Measurements from ENCODE around the gene GIGYF2.

GIGYF2 gene

DNA sequence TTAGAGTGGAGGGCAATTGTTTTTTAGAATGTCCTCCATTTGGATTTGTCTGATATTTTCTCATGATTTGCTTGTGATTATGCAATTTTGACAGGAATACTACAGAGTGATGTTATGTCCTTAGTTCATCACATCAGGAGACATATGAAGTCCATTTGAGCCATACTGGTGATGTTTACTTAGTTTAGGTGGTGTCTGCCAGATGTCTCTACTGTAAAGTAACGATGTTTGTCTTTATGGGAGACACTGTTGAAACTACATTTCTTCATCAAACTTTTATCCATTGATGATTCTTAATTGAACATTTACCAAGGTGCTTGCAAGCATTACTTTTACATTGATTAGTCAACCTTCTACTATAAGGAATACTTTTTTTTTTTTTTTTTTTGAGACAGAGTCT lies 168.0 kb downstream of the GIGYF2 start:
- no peak for DNase-seq (ENCODE audit: low spot score)

DNA sequence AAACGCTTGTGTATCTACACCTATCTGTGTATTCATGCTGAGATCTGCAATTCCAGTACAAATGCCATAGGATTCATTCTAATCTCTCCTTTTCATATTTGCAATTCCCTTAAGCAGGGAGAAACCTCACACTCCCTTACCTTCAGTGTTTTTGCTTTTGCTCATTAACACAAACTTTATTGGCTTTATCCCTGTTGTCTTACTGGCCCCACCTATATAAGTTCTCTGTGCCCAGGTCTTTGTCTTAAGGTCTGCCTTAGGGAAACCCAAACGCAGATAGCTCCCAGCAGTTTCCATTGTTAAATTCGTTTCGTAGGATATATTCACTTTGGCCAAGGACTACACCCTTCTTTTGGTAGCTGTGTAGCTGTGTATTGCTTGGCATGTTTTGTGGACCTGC lies 169.0 kb downstream of the GIGYF2 start:
- DNase-seq (ENCODE audit: low spot score): no peak

DNA sequence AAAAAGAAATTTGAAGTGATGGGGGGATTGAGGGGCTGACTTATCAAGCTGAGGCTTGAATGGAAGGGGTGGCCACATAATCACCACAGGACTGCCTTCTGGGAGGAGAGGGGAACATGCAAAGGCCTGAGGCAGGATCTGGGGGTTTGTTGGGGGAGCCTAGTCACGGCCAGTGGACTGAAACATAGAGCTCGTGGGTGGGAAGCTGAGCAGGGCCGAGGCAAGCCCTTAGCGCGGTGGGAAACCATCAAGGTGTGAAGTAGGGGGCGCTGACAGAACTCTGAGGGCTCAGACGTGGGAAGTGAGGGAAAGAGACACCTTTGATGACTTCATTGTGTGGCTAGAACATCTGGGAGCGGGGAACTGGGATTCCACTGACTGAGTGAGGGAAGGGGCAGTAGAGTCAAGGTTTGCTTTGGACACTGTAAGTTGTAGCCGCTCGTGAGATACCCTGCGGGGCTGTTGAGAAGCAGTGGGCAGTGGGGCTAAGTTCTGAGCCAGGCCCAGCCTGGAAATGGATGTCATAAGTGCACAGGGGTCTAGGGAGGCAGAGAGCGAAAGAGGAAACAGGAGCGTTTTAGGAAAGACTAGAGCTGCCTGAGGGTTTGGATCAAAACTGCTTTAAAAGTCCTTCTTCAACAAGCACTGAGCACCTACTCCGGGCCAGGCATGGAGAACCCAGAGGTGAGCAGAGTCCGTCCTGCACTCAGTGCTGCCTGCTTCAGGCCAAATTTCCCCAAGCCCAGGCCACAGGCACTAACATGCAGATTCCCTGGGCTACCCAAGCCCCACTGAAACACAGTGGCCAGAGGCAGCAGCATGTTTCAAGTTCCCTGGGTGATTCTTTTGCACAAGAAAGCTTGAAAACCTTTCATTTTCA lies 172.2 kb downstream of the GIGYF2 start:
- no peak for DNase-seq (ENCODE audit: low spot score)

GRCh38 chr2:232870018-232870765 lies 173.1 kb downstream of the GIGYF2 start, which contains the start of gene SNORC:
Gene SNORC (plus strand): TSS chr2:232870264. CDS start chr2:232870342, 78 bp downstream.
- DNase-seq (ENCODE audit: low spot score): no peak

DNA sequence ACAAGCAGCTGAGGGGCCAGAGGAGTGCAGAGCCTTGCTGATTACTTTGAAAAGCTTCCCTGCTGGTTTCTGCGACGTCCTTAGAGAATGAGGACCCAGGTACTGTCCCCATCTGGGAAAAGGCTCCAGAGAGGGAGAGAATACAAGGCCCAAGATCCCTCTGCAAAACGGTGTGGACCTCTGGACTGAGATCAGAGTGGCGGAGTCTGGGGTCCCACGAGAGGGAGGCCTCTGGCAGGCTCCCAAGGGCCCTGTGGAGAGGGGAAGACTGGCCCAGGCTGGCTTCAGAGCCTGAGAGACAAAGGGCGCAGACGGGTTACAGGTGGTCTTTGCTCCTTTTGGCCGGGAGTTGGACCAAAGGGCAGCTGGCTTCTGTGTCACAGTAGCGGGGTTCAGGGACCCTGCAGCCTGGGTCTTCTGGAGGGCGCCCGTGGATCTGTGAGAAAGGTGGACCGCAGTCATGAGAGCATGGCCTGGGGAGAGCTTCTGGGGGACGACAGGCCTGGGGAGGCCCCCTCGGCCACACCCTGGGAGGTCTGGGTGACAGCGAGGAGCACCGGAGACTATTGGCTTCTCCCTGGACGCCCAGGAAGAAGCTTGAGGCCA lies 173.7 kb downstream of the GIGYF2 start:
- DNase-seq (ENCODE audit: low spot score): no peak

GRCh38 chr2:232871418-232871834 lies 174.3 kb downstream of the GIGYF2 start:
- no peak for DNase-seq (ENCODE audit: low spot score)

DNA sequence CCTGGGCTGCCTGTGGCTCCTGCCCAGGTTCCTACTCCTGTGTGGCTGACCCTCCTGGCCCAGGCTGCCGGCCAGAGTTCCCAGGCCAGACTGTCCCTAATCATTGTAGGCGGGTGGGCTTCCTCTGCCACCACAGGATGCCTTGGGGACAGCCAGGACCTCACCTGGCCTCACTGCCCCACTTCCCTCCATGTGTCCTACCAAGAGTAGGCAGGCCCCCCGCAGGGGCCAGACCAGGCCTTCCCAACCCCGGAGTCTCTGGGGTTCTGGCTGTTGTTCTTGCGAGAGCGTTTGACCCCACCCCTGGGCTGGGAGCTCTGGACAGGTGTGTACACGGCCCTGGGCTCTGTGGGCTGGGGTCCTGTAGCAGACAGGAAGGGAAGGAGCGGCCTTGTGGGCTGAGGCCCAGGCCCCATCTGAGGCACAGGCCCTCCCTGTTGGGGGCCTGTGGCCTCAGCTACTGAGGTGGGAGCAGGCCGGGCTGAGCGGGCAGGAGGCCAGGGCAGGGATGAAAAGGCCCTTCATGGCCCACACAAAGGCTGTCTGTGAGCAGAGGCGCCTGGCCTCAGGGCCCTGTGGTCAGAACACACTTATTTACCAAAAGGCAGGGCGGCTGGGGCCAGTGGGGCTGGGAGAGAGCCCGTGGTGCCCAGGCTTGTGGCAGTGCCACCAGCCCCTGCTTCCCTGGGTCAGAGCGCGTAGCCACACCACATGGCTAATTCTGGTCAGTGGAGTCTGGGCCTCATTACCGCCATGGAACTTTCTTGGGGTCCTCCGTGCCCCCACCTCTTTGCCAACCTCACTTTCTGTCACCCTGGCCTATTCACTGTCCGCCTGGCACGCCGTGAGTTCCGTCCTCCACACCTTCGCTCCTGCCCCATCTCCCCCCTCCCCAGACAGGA lies 175.0 kb downstream of the GIGYF2 start:
- DNase-seq (ENCODE audit: low spot score): peak; percentile 74

- no peak for DNase-seq (ENCODE audit: low spot score)
Observed at GRCh38 chr2:232872826-232873225, 175.7 kb downstream of the GIGYF2 start.

DNA sequence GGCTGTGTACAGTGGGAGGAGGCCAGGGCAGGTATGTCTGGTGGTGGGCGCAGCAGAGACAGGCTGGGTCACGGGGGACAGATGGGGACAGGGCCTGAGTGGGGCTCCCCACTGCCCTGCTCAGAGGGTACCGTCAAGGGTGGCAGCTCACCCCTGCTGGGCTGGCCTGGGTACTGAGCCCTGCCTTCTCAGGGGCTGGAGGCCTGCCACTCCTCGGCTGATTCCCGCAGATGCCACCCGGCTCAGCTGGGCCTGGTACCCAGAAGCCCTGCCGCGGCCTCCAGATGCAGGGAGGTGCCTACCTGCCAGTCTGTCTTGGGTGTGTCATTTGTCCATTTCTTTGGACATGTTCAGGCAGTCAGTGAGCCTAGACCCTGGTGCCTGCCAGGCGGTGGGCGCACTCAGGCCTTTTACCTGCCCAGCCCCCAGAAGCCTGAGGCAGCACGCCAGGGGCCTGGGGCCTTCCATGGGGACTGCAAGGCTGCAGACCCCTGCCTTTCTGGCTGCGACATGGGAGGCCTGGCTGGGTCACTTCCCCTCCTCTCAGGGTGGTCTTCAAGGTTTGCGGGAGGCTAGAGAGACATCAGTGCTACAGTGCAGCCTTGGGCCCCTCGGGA lies 176.3 kb downstream of the GIGYF2 start:
- no peak for DNase-seq (ENCODE audit: low spot score)

DNA sequence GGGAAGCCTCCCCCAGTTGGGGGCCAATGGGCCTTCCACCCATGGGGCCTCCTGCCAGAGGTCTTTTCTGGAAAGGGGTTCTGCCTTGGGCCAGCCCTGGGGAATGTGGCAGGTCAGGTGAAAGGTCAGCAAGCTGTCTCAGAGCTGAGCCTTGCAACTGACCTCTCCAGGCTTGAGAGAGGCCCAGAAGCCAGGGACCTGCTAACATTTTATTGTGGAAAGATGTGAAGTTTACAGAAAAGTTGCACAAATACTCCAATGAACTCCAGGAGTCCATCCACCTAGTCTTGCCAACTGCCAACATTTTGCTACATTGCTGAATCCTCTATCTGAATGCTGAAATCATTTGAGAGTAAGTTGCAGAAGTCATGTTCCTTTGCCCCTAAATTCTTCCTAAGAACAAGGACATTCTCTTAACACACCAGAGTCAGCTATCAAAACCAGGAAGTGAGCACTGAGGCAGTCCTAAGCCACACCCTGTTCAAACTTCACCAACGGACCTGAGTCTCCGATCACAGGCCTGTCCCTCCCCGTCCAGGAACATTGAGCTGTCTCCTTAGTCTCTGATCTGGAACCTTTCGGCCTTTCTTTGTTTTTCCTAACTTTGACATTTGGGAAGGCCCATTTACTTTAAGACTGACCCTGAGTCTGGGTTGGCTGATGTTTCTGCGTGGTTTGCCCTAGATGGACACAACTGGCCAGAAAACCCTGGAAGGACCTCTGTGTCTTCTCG lies 176.9 kb downstream of the GIGYF2 start:
- no peak for DNase-seq (ENCODE audit: low spot score)

- DNase-seq (ENCODE audit: low spot score): no peak
Observed at GRCh38 chr2:232874677-232875223, 177.6 kb downstream of the GIGYF2 start.

GRCh38 chr2:232875256-232876121 lies 178.4 kb downstream of the GIGYF2 start:
- DNase-seq (ENCODE audit: low spot score): no peak

GRCh38 chr2:232876161-232876977 lies 179.2 kb downstream of the GIGYF2 start:
- DNase-seq (ENCODE audit: low spot score): no peak

GRCh38 chr2:232876978-232877441 lies 179.9 kb downstream of the GIGYF2 start:
- DNase-seq (ENCODE audit: low spot score): no peak

GRCh38 chr2:232877940-232878511 lies 180.9 kb downstream of the GIGYF2 start:
- no peak for DNase-seq (ENCODE audit: low spot score)

- no peak for DNase-seq (ENCODE audit: low spot score)
Observed at GRCh38 chr2:232878855-232879617, 181.9 kb downstream of the GIGYF2 start.
